Posterior vena cava (tissue), 2 donors: ENCODE data around the gene PRKAR1B. TPM values are rescaled to one million over a fixed set of nuclear protein-coding genes. Genes with fewer than 3 reads are reported as not detected.
"Not testable (repeated sequence)": the region's sequence is repeated elsewhere in the genome, so short reads cannot be mapped to it uniquely, and the experiment has no call there.

Experiments used
- DNase-seq: peaks from one replicate; pipeline ENCODE4 v3.0.0-alpha.2; 2020; ENCODE audit warnings: low spot score
- intact Hi-C, 2 donors: fragments of 100-400 bp; cut with DNase I; formaldehyde crosslinking; loops; one replicate each; pipeline versions ENCODE4 v1.14.1 to v1.14.2; 2022 to 2023
- total RNA-seq, 2 donors: library from RNA; stranded (reverse); fragmentation: NEBNext Ultra II Directional; extraction: Animal tissue kit (Norgen Biotek cat#: 25700); gene quantifications; one replicate each; pipeline ENCODE4 v1.2.1, GENCODE V29; 2021
- donor health status: DM: yes; HTN: yes; CAD: no.
- donor health status: DM: yes; HTN: yes; CAD: no.

PRKAR1B gene
- total RNA-seq, 2 donors from 2014 or later = 10.1 TPM

DNA sequence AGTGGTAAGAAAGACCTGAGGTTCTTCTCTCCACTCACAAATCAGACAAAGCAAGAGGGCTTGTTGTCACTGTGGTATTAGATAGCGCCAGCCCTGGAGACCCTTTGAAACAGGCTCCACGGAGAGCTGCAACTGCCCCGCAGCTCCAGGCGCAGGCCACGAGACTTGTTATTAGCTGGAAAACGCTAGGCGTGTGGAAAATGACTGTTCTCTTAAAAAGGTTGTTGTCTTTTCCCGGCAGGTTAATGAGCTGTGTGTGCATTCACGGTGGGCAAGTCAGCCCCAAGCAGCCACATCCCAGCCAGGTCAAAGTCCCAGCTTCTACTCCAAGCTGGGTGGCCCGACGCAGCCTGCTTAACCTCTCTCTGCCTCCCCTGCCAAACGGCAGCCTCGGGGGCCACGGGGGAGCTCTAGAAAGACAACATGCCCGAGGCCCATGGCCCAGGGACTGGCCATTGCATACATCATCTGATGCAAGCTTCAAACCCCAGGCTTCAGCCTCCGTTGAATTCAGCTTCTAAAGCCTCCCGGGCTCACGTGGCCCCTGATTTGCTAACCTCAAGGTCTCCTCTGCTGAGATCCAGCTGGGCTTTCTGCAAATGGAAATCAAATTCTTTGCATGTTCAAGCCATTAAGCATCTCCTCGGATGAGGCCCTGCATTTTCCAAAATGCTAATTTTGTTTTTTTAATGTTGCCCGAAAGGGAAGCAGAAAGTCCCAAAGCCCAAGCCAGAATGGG lies 61.9 kb downstream of the PRKAR1B start:
- intact Hi-C loops = loop anchor here (2.0 to 10.0 kb wide), 2 partner anchors 72 to 150 kb away; partner anchors contain the start of gene PDGFA (in 1 of the 2)
- DNase-seq = peak; percentile 75

DNA sequence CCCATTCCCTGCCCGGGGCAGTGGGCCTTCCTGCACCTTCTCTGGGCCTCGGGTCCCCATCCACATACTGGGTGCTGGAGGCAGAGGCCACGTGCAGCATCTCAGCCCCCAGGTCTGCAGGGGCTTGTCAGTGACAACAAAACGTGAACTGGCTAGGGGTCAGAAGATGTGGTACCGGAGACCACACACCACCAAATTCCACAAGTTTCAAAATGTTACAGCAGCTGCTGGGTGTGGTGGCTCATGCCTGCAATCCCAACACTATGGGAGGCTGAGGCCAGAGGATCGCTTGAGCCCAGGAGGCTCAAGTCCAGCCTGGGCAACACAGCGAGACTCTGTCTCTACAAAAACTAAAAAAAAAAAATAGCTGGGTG lies 62.7 kb downstream of the PRKAR1B start:
- DNase-seq = no peak
- intact Hi-C loops = loop anchor here (2.0 to 10.0 kb wide), 2 partner anchors 72 to 150 kb away; partner anchors contain the start of gene PDGFA (in 1 of the 2)

DNA sequence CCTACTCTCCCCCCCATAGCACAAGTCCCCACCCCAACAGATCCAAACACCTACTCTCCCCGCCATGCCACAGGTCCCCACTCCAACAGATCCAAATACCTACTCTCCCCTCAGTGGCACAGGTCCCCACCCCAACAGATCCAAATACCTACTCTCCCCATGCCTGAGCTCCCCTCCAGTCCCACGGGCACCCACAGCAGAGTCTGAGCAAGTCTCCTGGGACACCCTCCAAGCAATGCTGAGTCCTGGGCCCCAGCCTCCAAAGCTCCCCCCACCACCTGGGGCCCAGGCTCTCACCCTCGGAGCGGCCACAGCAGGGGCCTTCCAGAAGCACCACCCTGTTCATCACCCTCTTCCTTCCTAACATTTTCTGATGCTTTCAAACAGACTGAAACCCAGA lies 64.5 kb downstream of the PRKAR1B start:
- DNase-seq = peak; percentile 64

DNA sequence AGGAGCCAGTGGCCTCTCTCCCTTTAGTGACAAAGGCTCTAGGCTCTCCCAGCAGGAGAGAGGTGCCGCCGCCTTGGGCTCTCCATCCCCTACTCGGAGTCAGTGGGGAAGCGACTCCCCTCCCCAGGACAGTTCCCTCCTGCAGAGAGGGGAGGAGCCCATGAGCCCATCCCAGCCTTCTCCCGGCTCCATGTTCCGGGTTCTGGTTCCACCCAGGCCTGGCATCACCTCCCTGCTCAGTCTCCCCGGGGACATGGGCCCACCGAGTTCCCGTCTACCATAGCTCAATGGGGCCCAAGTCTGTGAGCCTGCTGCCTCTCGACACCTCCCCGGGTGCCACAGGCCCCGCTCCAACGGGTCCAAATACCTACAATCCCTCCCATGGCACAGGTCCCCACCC lies 67.1 kb downstream of the PRKAR1B start:
- intact Hi-C loops = loop anchor here in 1 of 2 donors (10.0 kb wide), 1 partner anchor 145 kb away; the partner anchor contains the start of gene PDGFA
- peak; percentile 41 for DNase-seq

More for the DNA sequence above, 64.5 kb downstream of the PRKAR1B start:
- intact Hi-C loops = loop anchor here in 1 of 2 donors (10.0 kb wide), 1 partner anchor 148 kb away; the partner anchor contains the start of gene PDGFA

DNA sequence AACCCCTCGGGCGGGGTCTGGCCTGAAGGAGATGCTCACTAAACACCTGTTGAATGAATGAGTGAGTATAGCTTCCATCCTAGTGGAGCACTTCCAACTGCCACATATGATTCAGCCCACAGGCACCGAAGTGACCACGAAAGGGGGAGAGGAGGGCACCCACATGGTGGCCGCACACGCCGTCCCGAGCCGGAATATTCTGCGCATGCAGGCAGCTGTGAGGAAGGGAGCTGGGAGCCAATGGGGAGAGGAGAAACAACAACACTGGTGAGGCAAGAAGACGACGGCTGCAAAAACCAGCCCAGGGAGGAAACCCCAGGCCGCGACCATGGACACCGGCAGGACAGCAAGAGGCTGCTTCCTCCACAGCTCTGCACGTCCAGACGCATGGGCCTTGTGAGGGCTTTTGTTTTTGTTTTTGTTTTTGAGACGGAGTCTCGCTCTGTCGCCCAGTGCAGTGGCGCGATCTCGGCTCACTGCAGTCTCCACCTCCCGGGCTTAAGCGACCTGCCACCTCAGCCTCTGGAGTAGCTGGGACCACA lies 67.7 kb downstream of the PRKAR1B start:
- intact Hi-C loops = no loop called here
- no peak for DNase-seq

DNA sequence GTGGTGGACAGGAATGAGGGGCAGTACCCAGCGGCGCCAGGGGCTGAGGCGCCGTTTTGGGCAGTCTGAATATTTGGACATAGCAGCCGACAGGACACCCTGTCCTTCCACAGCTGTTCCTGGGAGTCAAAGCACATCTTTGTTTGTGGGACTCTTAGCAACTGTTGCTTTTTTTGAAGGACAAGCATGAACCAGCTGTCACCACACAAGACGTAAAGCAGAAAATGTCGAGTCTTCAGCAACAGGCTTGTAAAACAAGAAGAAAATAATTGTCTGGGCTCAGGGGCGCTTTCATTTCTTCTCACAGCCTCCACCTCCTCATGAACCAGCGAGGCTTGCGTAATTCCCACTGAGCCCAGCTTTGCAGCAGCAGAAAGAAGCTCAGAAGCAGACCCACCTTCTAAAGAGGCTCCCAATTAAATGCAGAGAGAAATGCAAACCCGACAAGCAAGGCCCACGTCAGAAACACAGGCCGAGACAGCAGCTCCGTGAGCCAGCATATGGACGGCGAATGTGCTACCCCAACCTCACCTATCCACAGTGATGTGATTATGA lies 69.4 kb downstream of the PRKAR1B start:
- intact Hi-C loops = no loop called here
- no peak for DNase-seq

DNA sequence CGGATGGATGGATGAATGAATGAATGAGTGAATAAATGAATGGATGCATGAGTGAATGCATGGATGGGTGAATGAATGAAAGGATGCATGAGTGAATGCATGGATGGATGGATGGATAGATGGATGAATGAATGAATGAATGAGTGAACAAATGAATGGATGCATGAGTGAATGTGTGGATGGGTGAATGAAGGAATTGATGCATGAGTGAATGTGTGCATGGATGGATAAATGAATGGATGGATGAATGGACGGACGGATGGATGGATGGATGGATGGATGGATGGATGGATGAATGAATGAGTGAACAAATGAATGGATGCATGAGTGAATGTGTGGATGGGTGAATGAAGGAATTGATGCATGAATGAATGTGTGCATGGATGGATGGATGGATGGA lies 70.1 kb downstream of the PRKAR1B start:
- DNase-seq, intact Hi-C loops: not testable (repeated sequence)

DNA sequence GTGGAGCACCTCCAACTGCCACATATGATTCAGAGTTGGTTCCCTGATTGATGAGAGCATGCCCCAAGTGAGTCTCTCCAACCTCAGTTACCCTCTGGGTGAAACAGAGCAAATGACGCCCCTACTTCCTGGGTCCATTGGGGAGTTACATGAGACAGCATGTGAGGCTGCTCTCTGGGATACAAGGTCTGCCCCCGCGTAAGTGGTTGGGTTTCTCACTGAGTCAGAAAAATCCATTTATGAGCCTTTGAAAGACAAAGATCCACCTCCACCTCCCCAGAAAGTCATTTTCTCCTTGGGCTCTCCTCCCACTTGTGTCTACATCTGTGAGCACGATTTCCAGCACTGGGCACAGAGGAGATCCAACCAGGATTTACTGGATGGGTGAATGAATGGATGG lies 71.3 kb downstream of the PRKAR1B start:
- no peak for DNase-seq
- intact Hi-C loops = no loop called here

DNA sequence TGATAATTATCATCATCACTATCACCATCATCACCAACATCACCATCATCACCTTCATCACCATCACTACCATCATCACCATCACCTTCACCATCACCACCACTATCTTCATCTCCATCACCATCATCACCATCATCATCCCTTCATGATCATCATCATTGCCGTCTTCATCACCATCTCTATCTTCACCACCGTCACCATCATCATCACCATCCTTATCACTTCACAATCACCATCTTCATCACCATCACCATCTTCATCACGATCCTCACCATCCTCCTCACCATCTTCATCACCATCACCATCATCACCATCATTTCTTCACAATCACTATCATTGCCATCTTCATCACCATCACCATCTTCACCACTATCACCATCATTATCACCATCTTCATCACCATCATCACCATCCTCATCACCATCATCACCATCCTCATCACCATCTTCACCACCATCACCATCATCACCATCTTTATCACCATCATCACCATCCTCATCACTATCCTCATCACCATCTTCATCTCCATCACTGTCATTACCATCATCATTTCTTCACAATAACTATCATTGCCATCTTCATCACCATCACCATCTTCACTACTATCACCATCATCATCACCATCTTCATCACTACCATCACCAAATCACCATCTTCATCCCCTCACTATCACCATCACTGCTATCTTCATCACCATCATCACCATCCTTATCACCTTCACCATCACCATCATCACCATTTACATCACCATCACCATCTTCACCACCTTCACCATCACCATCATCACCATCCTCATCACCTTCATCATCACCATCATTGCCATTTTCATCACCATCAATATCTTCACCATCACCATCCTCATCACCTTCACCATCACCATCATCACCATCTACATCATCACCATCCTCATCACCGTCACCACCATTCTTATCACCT lies 73.0 kb downstream of the PRKAR1B start:
- intact Hi-C loops = no loop called here
- DNase-seq = no peak

DNA sequence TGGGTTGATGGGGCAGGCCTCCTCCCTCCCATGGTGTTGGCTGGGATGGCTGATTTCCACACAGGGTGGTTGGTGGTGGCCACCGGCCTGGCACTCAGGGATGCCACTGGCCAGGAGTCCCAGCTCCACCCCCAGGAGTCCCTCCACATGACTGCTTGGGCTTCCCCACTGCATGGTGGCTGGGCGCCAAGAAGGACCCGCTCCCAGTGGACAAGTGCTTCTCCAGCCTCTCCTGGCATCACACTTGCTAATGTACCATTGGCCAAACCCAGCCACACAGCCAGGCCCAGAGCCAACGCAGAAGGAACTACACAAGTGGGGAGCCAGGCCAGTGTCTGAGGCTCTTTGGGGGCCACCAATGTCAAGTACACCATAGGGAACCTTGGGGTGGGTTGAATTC lies 74.2 kb downstream of the PRKAR1B start:
- no peak for DNase-seq
- intact Hi-C loops = no loop called here

DNA sequence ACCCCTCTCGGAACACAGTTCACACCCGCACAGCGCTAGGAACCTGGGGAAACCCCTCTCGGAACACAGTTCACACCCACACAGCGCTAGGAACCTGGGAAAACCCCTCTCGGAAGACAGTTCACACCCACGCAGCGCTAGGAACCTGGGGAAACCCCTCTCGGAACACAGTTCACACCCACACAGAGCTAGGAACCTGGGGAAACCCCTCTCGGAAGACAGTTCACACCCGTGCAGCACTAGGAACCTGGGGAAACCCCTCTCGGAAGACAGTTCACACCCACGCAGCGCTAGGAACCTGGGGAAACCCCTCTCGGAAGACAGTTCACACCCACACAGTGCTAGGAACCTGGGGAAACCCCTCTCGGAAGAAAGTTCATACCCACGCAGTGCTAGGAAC lies 74.9 kb downstream of the PRKAR1B start:
- intact Hi-C loops, DNase-seq: not testable (repeated sequence)

DNA sequence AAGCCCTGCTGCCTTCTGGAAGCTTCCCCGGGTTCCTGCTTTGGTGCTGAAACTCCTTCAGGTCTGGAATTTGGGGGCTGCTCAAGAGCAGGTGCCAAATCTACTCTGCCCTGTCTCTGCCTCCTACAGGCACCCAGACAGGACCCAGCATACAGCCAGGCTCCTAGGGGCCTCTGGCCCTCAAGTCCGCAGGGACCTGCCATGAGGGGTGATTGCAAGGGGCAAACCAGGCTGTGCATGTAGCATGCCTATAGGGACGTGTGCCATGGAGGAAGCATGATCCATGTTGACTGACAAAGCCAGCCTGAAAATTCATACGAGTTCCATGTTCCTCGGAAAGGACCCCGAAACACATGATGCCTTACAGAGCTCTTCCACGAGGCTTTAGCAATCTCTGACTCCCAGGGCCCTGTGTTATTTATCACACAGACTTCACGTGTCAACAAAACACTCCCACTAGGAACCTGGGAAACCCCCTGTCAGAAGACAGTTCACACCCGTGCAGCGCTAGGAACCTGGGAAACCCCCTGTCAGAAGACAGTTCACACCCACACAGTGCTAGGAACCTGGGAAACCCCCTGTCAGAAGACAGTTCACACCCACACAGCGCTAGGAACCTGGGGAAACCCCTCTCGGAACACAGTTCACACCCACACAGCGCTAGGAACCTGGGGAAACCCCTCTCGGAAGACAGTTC lies 75.9 kb downstream of the PRKAR1B start:
- no peak for DNase-seq
- intact Hi-C loops = no loop called here

DNA sequence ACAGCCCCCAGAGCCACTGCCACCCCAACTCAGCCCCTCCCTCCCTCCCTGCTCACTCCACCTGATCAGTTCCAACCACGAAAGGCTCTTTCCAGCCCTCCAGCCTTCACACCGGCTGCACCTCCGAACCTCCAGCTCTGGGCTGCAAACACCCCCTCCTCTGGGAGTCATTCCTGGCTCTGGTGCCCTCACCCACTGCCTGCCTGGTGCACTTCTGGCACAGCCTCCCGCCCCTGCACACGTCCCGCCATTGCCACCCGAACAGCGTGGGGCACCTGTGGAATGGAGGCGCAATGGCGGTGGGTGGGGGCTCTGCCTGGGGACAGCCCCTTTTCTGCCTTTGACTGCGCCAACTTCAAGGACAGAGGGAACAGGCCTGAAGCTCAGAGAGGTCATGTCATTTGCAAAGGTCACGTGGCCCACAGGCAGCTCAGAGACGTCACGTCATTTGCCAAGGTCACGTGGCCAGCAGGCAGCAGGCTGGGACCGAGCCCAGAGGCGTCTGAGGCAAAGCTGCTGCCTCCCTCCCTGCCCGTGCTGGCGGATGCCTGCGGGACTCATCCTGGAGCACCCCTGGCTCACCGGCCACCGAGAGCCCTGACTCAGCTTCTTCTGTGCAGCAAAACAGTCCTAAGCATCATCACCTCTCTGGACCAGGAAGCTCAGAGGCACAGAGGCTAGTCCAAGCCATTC lies 76.6 kb downstream of the PRKAR1B start:
- intact Hi-C loops = no loop called here
- no peak for DNase-seq

DNA sequence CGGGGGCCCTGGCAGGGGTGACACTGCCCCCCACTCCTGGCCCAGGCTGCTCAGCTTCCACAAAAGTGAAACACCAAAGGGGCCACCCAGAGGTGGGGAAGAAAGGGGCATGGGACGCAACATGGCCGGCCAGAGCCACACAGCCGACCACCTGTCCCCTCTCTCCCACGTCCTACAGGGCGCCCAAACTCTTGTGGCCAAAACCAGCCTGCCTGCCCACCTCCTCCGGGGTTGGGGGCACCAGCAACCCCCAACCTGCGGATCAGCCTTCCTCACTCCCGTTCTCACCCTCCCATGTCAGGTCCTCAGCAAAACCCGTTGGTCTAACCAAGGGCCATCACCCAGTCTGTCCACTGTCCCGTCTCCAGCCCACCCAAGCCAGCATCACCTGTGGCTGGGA lies 80.1 kb downstream of the PRKAR1B start:
- intact Hi-C loops = no loop called here
- DNase-seq = peak; percentile 48

DNA sequence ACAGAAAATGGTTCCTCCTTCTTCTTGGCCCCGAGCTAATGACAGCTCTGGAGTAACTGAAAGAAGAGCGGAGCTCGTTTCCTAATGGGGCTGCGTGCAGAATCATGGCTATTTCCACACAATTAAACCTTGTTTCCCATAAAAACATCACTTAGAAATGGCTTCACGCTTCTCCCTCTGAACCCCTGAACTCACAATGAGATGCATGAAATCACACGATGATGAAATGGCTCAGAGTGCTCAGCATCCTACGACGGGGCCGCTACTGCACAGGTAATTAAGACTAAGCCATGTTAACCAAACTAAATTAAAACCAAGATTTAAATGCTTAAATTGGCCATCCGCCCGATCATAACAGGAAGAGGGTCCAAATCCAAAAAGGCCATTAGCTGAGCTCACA lies 80.6 kb downstream of the PRKAR1B start:
- intact Hi-C loops = no loop called here
- DNase-seq = no peak

DNA sequence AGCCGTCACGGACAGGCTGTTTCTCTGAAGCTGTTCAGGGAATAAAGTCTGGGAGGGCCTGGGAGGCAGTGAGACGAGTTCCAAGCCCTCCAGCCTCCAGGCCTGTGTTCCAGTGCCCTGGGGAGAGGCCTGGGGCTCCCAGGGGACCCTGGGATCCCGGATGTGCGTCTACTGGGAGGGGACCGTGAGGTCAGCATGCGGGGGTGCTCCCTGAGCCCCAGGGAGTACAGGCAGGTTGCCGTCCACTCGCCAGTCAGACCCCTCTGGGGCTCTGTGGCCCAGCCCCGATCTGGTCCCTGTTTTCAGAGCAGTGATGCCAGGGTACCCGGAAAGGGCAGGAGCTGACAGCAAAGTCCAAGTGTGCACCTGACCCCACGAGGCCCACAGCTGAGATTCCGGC lies 81.5 kb downstream of the PRKAR1B start:
- intact Hi-C loops = no loop called here
- DNase-seq = peak; percentile 66

DNA sequence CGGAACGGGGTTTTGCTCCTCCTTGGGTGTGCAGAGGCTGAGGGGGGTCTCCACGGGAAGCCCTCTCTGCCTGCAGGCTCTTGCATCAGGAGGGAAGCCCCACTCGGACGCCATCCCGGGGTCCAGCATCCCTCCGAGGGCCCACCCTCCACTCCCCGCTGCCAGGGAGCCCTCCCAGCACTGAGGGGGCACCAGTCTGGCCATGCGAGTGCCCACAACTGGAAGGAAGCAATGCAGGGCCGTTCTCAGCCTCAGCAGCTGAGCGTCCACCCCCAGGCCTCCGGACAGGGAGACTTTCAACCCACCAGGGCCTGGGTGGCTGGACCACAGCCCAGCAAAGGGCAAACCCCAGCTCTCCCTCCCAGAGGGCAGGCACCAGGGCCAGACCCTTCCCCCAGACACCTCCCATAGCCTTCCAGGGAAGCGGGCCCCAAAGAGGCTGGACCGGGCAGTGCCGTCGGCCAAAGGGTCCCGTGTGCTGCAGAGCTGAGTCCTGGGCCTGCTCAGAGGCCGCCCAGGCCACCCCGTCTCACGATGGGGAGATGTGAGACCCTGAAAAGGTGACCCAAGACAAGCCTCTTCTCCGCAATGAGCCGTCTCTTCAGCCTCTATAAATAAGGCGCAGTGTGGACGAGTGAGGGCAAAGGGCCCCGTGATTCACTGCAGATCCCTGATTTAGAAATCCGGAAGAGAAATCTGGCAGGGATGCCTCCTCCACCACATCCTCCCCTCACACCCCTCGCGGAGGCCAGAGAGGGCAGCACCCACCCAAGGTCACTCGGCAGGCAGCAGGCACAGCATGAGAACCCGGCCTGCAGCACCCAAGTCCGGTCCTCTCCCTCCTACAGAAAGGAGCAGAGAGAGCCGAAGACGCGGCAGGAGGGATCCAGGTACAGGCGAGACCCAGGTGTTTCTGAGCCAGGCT lies 82.4 kb downstream of the PRKAR1B start:
- DNase-seq = peak; percentile 74
- intact Hi-C loops = no loop called here
